Smooth muscle cell (in vitro differentiated cells): ENCODE data around the gene TMEM63C. TPM values are rescaled to one million over a fixed set of nuclear protein-coding genes. Genes with fewer than 3 reads are reported as not detected.

Source experiments
- DNase-seq: peaks from one replicate; lab custom pipeline; 2025; ENCODE audit not compliant: unreplicated experiment; lab: John Stamatoyannopoulos, UW
- H2AFZ ChIP-seq: fragments of 200-600 bp; sonication (generic); 2 replicates; pipeline ENCODE4 v1.6.0; 2016; ENCODE audit warnings: antibody characterized with exemption, low read depth, mild to moderate bottlenecking
- H3F3A ChIP-seq: fragments of 200-600 bp; sonication (generic); 2 replicates; pipeline ENCODE4 v1.6.0; 2017; ENCODE audit warnings: antibody characterized with exemption, low read depth
- H3K27ac ChIP-seq: fragments of 200-600 bp; sonication (generic); 2 replicates; pipeline ENCODE4 v1.5.1; 2016; ENCODE audit warnings: low read depth, mild to moderate bottlenecking
- H3K27me3 ChIP-seq: fragments of 200-600 bp; sonication (generic); 2 replicates; pipeline ENCODE4 v1.6.1; 2016; ENCODE audit warnings: low read depth, mild to moderate bottlenecking
- H3K36me3 ChIP-seq: fragments of 200-600 bp; sonication (generic); 2 replicates; pipeline ENCODE4 v1.5.1; 2016; ENCODE audit warnings: low read depth
- H3K4me1 ChIP-seq: fragments of 200-600 bp; sonication (generic); 2 replicates; pipeline ENCODE4 v1.5.1; 2016; ENCODE audit warnings: low read depth
- H3K4me2 ChIP-seq: fragments of 200-600 bp; sonication (generic); 2 replicates; pipeline ENCODE4 v1.6.0; 2016; ENCODE audit warnings: mild to moderate bottlenecking
- H3K4me3 ChIP-seq: fragments of 200-600 bp; sonication (generic); 2 replicates; pipeline ENCODE4 v1.5.1; 2016; ENCODE audit warnings: mild to moderate bottlenecking
- H3K79me2 ChIP-seq: fragments of 200-600 bp; sonication (generic); 2 replicates; pipeline ENCODE4 v1.6.0; 2016; ENCODE audit warnings: low read depth, mild to moderate bottlenecking
- H3K9ac ChIP-seq: fragments of 200-600 bp; sonication (generic); 2 replicates; pipeline ENCODE4 v1.6.0; 2016; ENCODE audit warnings: low read depth
- H3K9me3 ChIP-seq: fragments of 200-600 bp; sonication (generic); replicated peaks from 2 replicates; pipeline ENCODE4 v1.5.1; 2016; ENCODE audit warnings: low read depth
- H4K20me1 ChIP-seq: fragments of 200-600 bp; sonication (generic); 2 replicates; pipeline ENCODE4 v1.6.0; 2016; ENCODE audit warnings: low read depth
- CTCF ChIP-seq: fragments of 200-600 bp; sonication (generic); IDR thresholded peaks from 2 replicates; pipeline ENCODE4 v1.5.1; 2017; ENCODE audit warnings: borderline replicate concordance, mild to moderate bottlenecking, antibody characterized with exemption; ENCODE audit not compliant: insufficient read depth, poor library complexity, severe bottlenecking
- WGBS: methylation state at CpG from one replicate; pipeline ENCODE4 v1.1.7; 2016; ENCODE audit warnings: low lambda C conversion rate; 5-methylcytosine and 5-hydroxymethylcytosine counted together
- polyA plus RNA-seq: library from polyadenylated mRNA; unstranded; fragments of >200 nt; fragmentation: Nextera tagmentation; extraction: Ambion mirVana; gene quantifications from 2 replicates; pipeline ENCODE4 v1.2.1, GENCODE V29; 2016
- total RNA-seq: library from RNA; depleted of rRNA; stranded (reverse); fragments of >200 nt; gene quantifications from 2 replicates; pipeline ENCODE4 v1.2.3, GENCODE V29; 2014

TMEM63C gene
- total and polyA plus RNA-seq, 2 experiments from 2014 or later, result 4.3 to 7.7 TPM

GRCh38 chr14:77264466-77265186 is 83.0 kb downstream of the TMEM63C start:
- Histone ChIP-seq H3K9ac (no peak overlapping the region), H4K20me1 (no peaks in the 10 kb centered on the region), H3K9me3 (no peaks in the 10 kb centered on the region), H3K36me3 (no peaks in the 10 kb centered on the region), H3K79me2 (no peaks in the 10 kb centered on the region), H3K4me1 (no peaks in the 10 kb centered on the region), H3F3A (no peaks in the 10 kb centered on the region), H2AFZ (no peak overlapping the region), H3K27ac (no peak overlapping the region), H3K4me3 (no peak overlapping the region), H3K27me3 (peaks cover 33% of the 10 kb centered on the region), H3K4me2 (no peak overlapping the region)
- DNase-seq, result no peak
- WGBS, result 92% methylated on average over 16 of the region's 16 CpGs
- TF ChIP-seq CTCF, result no peak

- Histone ChIP-seq H3K27me3 (peaks cover 38% of the 10 kb centered on the region), H3K4me1 (no peaks in the 10 kb centered on the region), H4K20me1 (no peaks in the 10 kb centered on the region), H3K4me2 (no peak overlapping the region), H3K79me2 (no peaks in the 10 kb centered on the region), H3K27ac (no peak overlapping the region), H3K9ac (no peak overlapping the region), H2AFZ (no peak overlapping the region), H3F3A (no peaks in the 10 kb centered on the region), H3K9me3 (no peaks in the 10 kb centered on the region), H3K4me3 (no peak overlapping the region), H3K36me3 (no peaks in the 10 kb centered on the region)
- no peak for TF ChIP-seq CTCF
- no peak for DNase-seq
- WGBS, result 85% methylated on average over 2 of the region's 2 CpGs
Measured at GRCh38 chr14:77265187-77265515, 83.6 kb downstream of the TMEM63C start.

- H4K20me1 ChIP-seq, result no peaks in the 10 kb centered on the region
- no peaks in the 10 kb centered on the region for H3F3A ChIP-seq
- no peak for DNase-seq
- no peaks in the 10 kb centered on the region for H3K36me3 ChIP-seq
- no peak overlapping the region for H3K4me3 ChIP-seq
- H3K27me3 ChIP-seq, result peaks cover 44% of the 10 kb centered on the region
- no peaks in the 10 kb centered on the region for H3K9me3 ChIP-seq
- H3K27ac ChIP-seq, result no peak overlapping the region
- no peak for TF ChIP-seq CTCF
- H3K4me1 ChIP-seq, result no peaks in the 10 kb centered on the region
- no peaks in the 10 kb centered on the region for H3K79me2 ChIP-seq
- H3K9ac ChIP-seq, result no peak overlapping the region
- 89% methylated on average over 15 of the region's 16 CpGs for WGBS
- no peak overlapping the region for H3K4me2 ChIP-seq
- no peak overlapping the region for H2AFZ ChIP-seq
Measured at GRCh38 chr14:77265561-77266335, 84.2 kb downstream of the TMEM63C start.
